GM18861 (cell line): ENCODE measurements around the gene ZNF263.

Source experiments
- ATAC-seq: cut with Tn5 transposase; IDR thresholded peaks from one replicate; pipeline ENCODE4 v1.9.1; 2021; ENCODE audit not compliant: unreplicated experiment

Gene ZNF263

GRCh38 chr16:3317315-3317999 lies 34.2 kb downstream of the ZNF263 start:
- ATAC-seq, result no peak

- ATAC-seq, result no peak
Measured at GRCh38 chr16:3321816-3322215, 38.5 kb downstream of the ZNF263 start.

- no peak for ATAC-seq
Measured at GRCh38 chr16:3327514-3327913, 44.2 kb downstream of the ZNF263 start.

GRCh38 chr16:3328104-3328503 lies 44.8 kb downstream of the ZNF263 start:
- no peak for ATAC-seq

GRCh38 chr16:3328643-3329042 lies 45.4 kb downstream of the ZNF263 start:
- no peak for ATAC-seq
